ENCODE data around the gene NRL. TPM values are rescaled to one million over a fixed set of nuclear protein-coding genes. Genes with fewer than 3 reads are reported as not detected.
A peak's percentile ranks its signal among the peaks of the same experiment; 100 is the strongest.

NRL gene
- total and polyA plus RNA-seq, 2 donors from 2014 or later = 4.9 to 5.5 TPM

DNA sequence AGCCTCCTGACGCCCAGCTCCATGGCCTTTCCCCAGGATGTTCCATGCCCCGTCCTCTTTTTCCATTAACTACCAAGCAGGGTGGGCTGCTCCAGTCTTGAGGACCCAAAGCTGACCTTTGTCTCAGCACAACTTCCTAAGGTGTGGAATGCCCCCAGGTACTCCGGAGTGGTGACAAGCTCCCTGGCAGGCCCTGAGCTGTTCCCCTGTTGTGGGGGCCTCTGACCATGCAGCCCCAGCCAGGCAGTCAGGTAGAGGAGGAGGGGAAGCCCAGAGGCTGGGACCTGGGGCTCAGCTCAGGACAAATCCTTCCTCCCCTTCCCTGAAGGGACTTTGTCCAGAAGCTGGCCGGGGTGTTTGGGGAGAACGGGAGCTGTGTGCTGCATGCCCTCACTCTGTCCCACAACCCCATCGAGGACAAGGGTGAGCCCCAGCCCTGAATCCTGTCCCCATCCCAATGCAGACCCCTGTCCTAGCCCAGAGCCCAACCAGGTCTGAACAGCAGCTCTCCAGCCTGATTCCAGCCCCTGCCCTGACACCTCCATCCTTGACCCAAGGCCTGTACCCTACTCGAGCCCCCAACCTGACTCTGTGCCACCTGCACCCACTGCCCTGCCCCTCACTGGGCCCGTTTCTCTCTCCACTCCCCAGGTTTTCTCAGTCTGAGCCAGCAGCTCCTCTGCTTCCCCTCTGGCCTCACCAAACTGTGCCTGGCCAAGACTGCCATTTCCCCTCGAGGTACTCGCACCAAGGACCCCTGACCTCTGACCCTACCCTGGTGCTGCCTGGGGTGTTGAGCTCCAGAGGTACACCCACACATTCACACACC lies 58.6 kb downstream of the NRL start:
- no peak for TF ChIP-seq CTCF (IDR thresholded peaks at IDR 0.05; ENCODE audit: borderline replicate concordance, extremely low read depth, insufficient read depth)
- FAIRE-seq = no peak
- Histone ChIP-seq H3K36me3 (ENCODE audit: control insufficient read depth in 2 of 3, insufficient read depth in 3 of 3, low read length in 3 of 3) (no peaks in the 10 kb centered on the region), H3K27me3 (ENCODE audit: control insufficient read depth, insufficient read depth, low read length) (no peaks in the 10 kb centered on the region), H3K9me3 (ENCODE audit: control insufficient read depth in 2 of 3, insufficient read depth in 1 of 3, low read length in 3 of 3) (no peaks in the 10 kb centered on the region), H3K4me1 (ENCODE audit: control insufficient read depth in 2 of 3, insufficient read depth in 2 of 3, low read depth in 1 of 3, low read length in 3 of 3) (peaks cover 0 to 13% (median 13%) of the 10 kb centered on the region in 3 donors), H3K4me3 (ENCODE audit: low read length in 3 of 3) (no peak overlapping the region), H3K27ac (ENCODE audit: low read depth in 2 of 2, low read length in 2 of 2) (no peak overlapping the region), H3K9ac (ENCODE audit: low read length in 3 of 3) (no peak overlapping the region)
- peak in 1 of 5 donors; percentile 65 for DNase-seq
- intact Hi-C loops (cut with DNase I) = no loop called here

GRCh38 chr14:24054646-24055045 lies 60.1 kb downstream of the NRL start:
- TF ChIP-seq CTCF (IDR thresholded peaks at IDR 0.05; ENCODE audit: borderline replicate concordance, extremely low read depth, insufficient read depth) = no peak
- FAIRE-seq (no peak), DNase-seq (peak in 1 of 5 donors; percentile 37)
- H3K9me3 ChIP-seq (ENCODE audit: control insufficient read depth in 2 of 3, insufficient read depth in 1 of 3, low read length in 3 of 3) = no peaks in the 10 kb centered on the region
- no peaks in the 10 kb centered on the region for H3K27me3 ChIP-seq (ENCODE audit: control insufficient read depth, insufficient read depth, low read length)
- H3K27ac ChIP-seq (ENCODE audit: low read depth in 2 of 2, low read length in 2 of 2) = no peak overlapping the region
- H3K9ac ChIP-seq (ENCODE audit: low read length in 3 of 3) = no peak overlapping the region
- H3K36me3 ChIP-seq (ENCODE audit: control insufficient read depth in 2 of 3, insufficient read depth in 3 of 3, low read length in 3 of 3) = no peaks in the 10 kb centered on the region
- intact Hi-C loops (cut with DNase I) = no loop called here
- H3K4me3 ChIP-seq (ENCODE audit: low read length in 3 of 3) = no peak overlapping the region
- peaks cover 0 to 9% (median 3%) of the 10 kb centered on the region in 3 donors for H3K4me1 ChIP-seq (ENCODE audit: control insufficient read depth in 2 of 3, insufficient read depth in 2 of 3, low read depth in 1 of 3, low read length in 3 of 3)

DNA sequence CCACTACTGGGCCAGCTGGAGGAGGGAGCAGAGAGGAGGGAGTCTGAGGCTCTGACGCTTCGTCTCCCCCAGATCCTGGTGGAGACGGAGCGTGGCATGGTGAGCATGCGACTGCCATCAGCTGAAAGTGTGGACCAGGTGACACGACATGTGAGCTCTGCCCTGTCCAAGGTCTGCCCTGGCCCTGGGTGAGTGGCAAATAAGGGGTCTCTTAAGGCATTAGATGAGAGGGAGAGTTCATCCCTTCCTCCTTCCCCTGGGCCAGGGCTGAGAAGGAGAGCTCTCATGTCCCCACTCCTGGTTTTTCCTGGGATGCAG lies 60.5 kb downstream of the NRL start:
- TF ChIP-seq CTCF (IDR thresholded peaks at IDR 0.05; ENCODE audit: borderline replicate concordance, extremely low read depth, insufficient read depth) = no peak
- intact Hi-C loops (cut with DNase I) = no loop called here
- Histone ChIP-seq H3K4me1 (ENCODE audit: control insufficient read depth in 2 of 3, insufficient read depth in 2 of 3, low read depth in 1 of 3, low read length in 3 of 3) (peaks cover 0 to 9% (median 3%) of the 10 kb centered on the region in 3 donors), H3K36me3 (ENCODE audit: control insufficient read depth in 2 of 3, insufficient read depth in 3 of 3, low read length in 3 of 3) (no peaks in the 10 kb centered on the region), H3K9ac (ENCODE audit: low read length in 3 of 3) (no peak overlapping the region), H3K9me3 (ENCODE audit: control insufficient read depth in 2 of 3, insufficient read depth in 1 of 3, low read length in 3 of 3) (no peaks in the 10 kb centered on the region), H3K27me3 (ENCODE audit: control insufficient read depth, insufficient read depth, low read length) (no peaks in the 10 kb centered on the region), H3K4me3 (ENCODE audit: low read length in 3 of 3) (no peak overlapping the region), H3K27ac (ENCODE audit: low read depth in 2 of 2, low read length in 2 of 2) (no peak overlapping the region)
- FAIRE-seq = no peak
- DNase-seq = peak in 1 of 5 donors; percentile 45
